Activated CD8-positive, alpha-beta memory T cell treated with anti-CD3 and anti-CD28 coated beads, Interleukin-2, amount 50 U/mL, for 1 hour (primary cell): Measurements from ENCODE around the gene NUP93.

ENCODE experiments used
- DNase-seq: peaks from one replicate; pipeline ENCODE4 v3.0.0-alpha.2; 2020; ENCODE audit errors: extremely low read depth

The NUP93 gene

GRCh38 chr16:56894331-56894917 lies 164.5 kb downstream of the NUP93 start:
- DNase-seq = no peak

GRCh38 chr16:56895813-56896212 lies 165.9 kb downstream of the NUP93 start:
- DNase-seq = no peak

- no peak for DNase-seq
These were observed 166.3 kb downstream of the NUP93 start for GRCh38 chr16:56896244-56896643.

GRCh38 chr16:56897026-56897799 lies 167.3 kb downstream of the NUP93 start:
- no peak for DNase-seq

- no peak for DNase-seq
These were observed 168.9 kb downstream of the NUP93 start for GRCh38 chr16:56898847-56899246.
